NCI-H524 treated with DMSO at 0.1 percent for 48 hours (cell line): ENCODE data around the gene CHD1L.
"Not testable (repeated sequence)": the region's sequence is repeated elsewhere in the genome, so short reads cannot be mapped to it uniquely, and the experiment has no call there.

Source experiments
- DNase-seq: peaks from one replicate; lab custom pipeline; 2025; lab: John Stamatoyannopoulos, UW

The CHD1L gene

DNA sequence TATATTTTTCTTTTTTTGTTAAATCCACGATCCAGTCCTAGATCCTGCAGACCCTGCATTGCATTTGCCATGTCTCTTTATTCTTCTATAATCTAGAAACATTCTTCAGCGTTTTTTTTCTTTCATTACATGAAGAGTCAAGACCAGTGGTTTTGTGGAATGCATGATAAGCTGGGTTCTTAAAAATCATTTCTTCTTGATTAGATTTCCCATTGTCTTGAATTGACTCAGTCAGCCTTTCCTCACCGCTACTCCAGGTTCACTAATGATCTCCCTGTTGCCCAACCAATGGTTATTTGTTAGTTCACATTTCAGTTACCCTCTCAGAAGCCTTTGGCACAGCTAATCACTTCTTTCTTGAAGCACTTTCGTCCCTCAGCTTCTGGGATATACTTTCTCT lies 25.2 kb downstream of the CHD1L start:
- no peak for DNase-seq

- DNase-seq, result no peak
Observed at GRCh38 chr1:147270721-147271120, 28.2 kb downstream of the CHD1L start.

GRCh38 chr1:147272042-147272441 lies 29.6 kb downstream of the CHD1L start:
- DNase-seq, result no peak

DNA sequence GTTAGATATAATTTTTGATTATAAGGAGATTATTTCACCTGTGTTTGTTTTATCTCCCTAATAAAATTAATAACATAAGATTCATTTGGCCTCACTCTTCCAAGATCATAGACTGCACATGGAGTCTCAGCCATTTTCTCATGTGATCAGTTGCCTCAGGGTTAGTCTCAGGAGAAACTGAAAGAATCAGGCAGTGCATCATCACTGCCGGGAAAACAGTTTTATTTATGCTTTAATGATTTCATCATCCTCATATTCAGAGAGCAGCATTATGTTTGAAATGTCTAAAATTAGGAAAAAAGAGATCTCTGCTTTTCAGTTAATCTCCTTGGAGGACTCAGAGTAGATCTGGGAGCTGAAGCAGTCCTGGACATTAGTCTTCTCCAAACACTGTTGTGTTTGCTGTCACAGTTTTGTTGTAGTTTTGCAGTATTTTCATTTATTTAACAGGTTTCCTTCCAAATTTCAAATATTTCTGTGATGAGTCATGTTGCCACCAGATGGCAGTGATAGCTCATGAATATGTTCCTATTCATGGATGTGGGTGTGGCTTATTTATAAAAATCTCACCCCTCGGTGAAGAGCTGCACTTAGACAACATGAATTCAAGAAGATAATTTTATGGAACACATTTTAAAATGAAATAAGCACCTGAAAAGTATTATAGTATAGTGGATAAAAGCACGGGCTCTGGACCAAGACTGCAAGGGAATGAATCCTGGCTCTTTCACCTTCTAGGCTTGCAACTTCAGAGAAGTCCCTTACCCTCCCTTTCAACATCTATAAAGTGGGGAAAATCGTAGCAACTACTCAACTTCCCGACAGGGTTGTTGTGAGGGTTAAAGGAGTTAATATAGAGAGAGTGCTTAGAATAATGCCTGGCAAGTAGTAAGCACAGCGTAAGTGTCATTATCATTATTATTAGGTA lies 31.2 kb downstream of the CHD1L start:
- DNase-seq, result no peak

GRCh38 chr1:147281950-147282349 lies 39.5 kb downstream of the CHD1L start:
- DNase-seq, result no peak

DNA sequence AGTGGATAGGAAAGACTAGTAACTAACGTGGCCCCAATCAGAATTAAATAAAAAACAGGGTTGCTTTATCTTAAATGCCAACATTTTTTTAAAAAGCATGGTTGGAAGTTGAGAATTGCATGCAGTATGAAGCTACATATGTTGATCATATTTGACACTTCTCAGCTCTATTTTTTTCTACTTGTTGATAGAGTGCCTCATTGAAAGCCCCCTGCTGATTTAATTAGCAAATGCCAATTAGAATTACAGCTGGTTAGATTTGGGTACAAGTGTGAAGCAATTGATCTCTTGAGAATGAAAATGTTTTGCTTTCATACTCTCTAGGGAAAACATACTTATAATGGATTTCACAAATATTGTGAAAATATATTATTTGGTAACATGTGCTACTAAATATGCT lies 40.5 kb downstream of the CHD1L start:
- no peak for DNase-seq

GRCh38 chr1:147287133-147287865 lies 44.8 kb downstream of the CHD1L start:
- no peak for DNase-seq

- DNase-seq, result no peak
Observed at GRCh38 chr1:147292012-147292411, 49.5 kb downstream of the CHD1L start.

GRCh38 chr1:147292631-147293251 lies 50.3 kb downstream of the CHD1L start:
- no peak for DNase-seq

GRCh38 chr1:147297438-147297837 lies 55.0 kb downstream of the CHD1L start:
- no peak for DNase-seq

GRCh38 chr1:147305803-147306202 lies 63.3 kb downstream of the CHD1L start:
- not testable (repeated sequence) for DNase-seq

- no peak for DNase-seq
Observed at GRCh38 chr1:147316968-147317367, 74.5 kb downstream of the CHD1L start.

DNA sequence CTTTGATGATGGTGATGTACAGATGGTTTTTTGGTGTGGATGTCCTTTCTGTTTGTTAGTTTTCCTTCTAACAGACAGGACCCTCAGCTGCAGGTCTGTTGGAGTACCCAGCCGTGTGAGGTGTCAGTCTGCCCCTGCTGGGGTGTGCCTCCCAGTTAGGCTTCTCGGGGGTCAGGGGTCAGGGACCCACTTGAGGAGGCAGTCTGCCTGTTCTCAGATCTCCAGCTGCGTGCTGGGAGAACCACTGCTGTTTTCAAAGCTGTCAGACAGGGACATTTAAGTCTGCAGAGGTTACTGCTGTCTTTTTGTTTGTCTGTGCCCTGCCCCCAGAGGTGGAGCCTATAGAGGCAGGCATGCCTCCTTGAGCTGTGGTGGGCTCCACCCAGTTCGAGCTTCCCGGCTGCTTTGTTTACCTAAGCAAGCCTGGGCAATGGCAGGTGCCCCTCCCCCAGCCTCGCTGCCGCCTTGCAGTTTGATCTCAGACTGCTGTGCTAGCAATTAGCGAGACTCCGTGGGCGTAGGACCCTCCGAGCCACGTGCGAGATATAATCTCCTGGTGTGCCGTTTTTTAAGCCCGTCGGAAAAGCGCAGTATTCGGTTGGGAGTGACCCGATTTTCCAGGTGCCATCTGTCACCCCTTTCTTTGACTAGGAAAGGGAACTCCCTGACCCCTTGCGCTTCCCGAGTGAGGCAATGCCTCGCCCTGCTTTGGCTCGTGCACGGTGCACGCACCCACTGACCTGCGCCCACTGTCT lies 84.6 kb downstream of the CHD1L start:
- not testable (repeated sequence) for DNase-seq

GRCh38 chr1:147334292-147334691 lies 91.8 kb downstream of the CHD1L start:
- DNase-seq, result no peak

DNA sequence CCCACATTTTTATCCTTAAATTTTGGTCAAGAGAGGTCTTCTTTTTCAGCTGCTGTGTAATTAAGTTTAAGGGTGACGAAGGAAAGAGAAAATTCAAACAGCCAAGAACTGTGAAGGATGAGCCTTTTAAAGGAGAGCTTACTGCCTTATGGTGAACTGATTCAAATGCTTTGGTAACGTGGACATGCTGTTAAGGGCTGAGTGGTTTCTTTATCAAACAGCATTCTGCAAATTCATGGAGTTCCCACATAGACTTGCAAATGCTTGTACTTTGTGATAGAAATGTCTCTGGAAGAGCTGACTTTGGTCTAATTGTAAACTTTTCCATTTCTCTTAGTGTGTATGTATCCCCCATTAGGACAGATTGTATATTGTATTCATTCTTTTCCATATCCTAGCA lies 93.8 kb downstream of the CHD1L start:
- DNase-seq, result no peak

DNA sequence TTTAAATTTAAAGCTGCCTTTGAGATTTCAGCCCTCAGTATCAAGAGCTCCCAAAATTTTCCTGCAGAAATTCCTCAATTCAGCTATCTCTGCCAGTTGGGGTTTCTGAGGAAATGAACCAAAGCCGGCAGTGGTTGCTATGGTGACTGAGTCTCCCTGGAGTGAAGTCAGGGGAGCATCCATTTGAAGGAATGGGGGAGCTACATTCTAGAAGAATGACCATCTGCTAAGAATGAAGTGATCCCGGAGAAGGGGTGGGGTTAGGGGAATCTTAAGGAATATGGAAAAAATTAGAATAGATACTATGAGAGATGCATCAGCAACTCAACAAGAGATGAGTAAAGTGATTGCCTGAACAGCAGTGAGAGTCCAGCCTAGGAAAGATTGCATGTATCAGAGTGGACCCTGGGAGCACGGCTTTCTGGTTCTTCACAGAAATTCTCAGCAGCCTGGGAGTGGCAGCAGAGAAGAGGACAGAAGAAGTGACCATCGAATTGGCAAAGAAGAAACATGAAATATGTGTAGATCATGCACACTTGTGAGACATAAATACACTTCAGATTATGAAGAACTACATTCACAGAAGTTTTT lies 94.7 kb downstream of the CHD1L start:
- DNase-seq, result peak; percentile 37

DNA sequence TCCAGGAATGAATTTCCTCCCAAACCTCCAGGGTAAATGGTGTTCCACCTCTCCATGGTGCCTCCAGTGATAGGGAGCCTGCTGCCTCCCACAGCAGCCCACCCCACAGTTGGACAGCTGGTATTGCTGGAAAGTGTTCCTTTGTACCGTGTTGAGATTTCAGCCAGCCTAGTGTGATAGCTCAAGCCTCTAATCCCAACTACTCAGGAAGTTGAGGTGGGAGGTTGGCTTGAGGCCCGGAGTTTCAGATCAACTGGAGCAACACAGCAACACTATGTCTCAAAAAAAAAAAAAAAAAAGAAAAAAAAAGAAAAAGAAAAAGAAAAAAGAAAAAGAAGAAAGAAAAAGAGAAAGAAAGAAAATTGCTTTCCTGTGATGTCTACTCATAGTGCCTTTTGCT lies 96.1 kb downstream of the CHD1L start:
- no peak for DNase-seq

DNA sequence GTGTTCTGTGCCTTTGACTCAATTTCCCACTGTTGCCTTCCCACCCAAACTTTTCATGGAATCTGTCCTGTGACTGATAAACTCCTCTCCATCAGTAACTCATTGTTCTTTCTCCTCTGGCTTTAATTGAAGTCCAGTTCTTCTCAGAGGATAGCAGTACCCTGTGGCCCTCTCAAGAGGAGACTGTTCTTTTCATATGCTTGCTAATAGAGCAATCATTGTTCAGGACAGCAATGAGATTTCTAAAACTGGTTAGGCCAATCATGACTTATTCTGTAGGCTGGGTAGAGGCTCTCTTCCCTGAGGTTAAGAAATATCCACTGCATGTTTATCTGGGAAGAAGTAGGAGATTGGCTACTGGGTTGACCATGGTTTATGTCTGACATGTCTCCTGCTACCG lies 98.8 kb downstream of the CHD1L start:
- no peak for DNase-seq
